Measurements from ENCODE around the gene VWA1. TPM values are rescaled to one million over a fixed set of nuclear protein-coding genes. Genes with fewer than 3 reads are reported as not detected.

VWA1 gene
- total RNA-seq, 2 experiments from 2014 or later, result not detected

GRCh38 chr1:1387098-1388077 lies 48.1 kb upstream of the VWA1 start:
- H4K20me1 ChIP-seq (ENCODE audit: insufficient read depth, low read length), result no peaks in the 10 kb centered on the region

GRCh38 chr1:1388078-1388472 lies 47.4 kb upstream of the VWA1 start:
- no TSS peak for BruUV-seq (replicated peaks)
- no peak overlapping the region for H3K4me3 ChIP-seq (ENCODE audit: low read depth, low read length, poor library complexity, severe bottlenecking)
- no peaks in the 10 kb centered on the region for H4K20me1 ChIP-seq (ENCODE audit: insufficient read depth, low read length)
- no peak for DNase-seq (ENCODE audit: low spot score)
- no peak overlapping the region for H3K4me2 ChIP-seq (ENCODE audit: low read length)
- H3K9me3 ChIP-seq (ENCODE audit: low read length), result no peaks in the 10 kb centered on the region
- peaks cover 91% of the 10 kb centered on the region for H3K36me3 ChIP-seq (ENCODE audit: insufficient read depth, low read length)
- no peaks in the 10 kb centered on the region for H3K4me1 ChIP-seq (ENCODE audit: insufficient read depth, low read length, poor library complexity, severe bottlenecking)
- POLR2A ChIA-PET, result interaction anchor here (0.6 kb wide), 1 partner anchor 10 kb away, joined by 4 read pairs; no protein-coding TSS in a partner anchor
- TF ChIP-seq CTCF (conservative IDR thresholded peaks at IDR 0.05; ENCODE audit: low read length) (no peak), EZH2phosphoT487 (IDR thresholded peaks at IDR 0.05; ENCODE audit: borderline replicate concordance, low read depth, low read length) (no peak)
- intact Hi-C loops (cut with micrococcal nuclease; ENCODE audit: unreplicated experiment), result no loop called here
- H3K9me2 ChIP-seq (ENCODE audit: insufficient read depth, low read length), result no peaks in the 10 kb centered on the region
- H2AFZ ChIP-seq (ENCODE audit: low read length), result no peak overlapping the region
- H3K27ac ChIP-seq (ENCODE audit: low read depth, low read length, poor library complexity, severe bottlenecking), result no peak overlapping the region
- CTCF ChIA-PET (ENCODE audit: unreplicated experiment), result no interaction called here
- H3K79me2 ChIP-seq (ENCODE audit: insufficient read depth, low read depth, low read length), result no peaks in the 10 kb centered on the region

More at GRCh38 chr1:1387098-1388077, 48.1 kb upstream of the VWA1 start:
- POLR2A ChIA-PET, result interaction anchor here (0.6 kb wide), 1 partner anchor 78 kb away, joined by 8 read pairs; no protein-coding TSS in a partner anchor
- no TSS peak for BruUV-seq (replicated peaks)
- no peaks in the 10 kb centered on the region for H3K9me2 ChIP-seq (ENCODE audit: insufficient read depth, low read length)
- no peaks in the 10 kb centered on the region for H3K4me1 ChIP-seq (ENCODE audit: insufficient read depth, low read length, poor library complexity, severe bottlenecking)
- TF ChIP-seq EZH2phosphoT487 (IDR thresholded peaks at IDR 0.05; ENCODE audit: borderline replicate concordance, low read depth, low read length) (no peak), CTCF (conservative IDR thresholded peaks at IDR 0.05; ENCODE audit: low read length) (no peak)
- intact Hi-C loops (cut with micrococcal nuclease; ENCODE audit: unreplicated experiment), result no loop called here
- CTCF ChIA-PET (ENCODE audit: unreplicated experiment), result no interaction called here
- no peak overlapping the region for H3K4me3 ChIP-seq (ENCODE audit: low read depth, low read length, poor library complexity, severe bottlenecking)
- H2AFZ ChIP-seq (ENCODE audit: low read length), result no peak overlapping the region
- no peaks in the 10 kb centered on the region for H3K9me3 ChIP-seq (ENCODE audit: low read length)
- peaks cover under 1% of the 10 kb centered on the region; the same call in 1 of the 2 replicates for H3K79me2 ChIP-seq (ENCODE audit: insufficient read depth, low read depth, low read length)
- no peak for DNase-seq (ENCODE audit: low spot score)
- peaks cover 84% of the 10 kb centered on the region for H3K36me3 ChIP-seq (ENCODE audit: insufficient read depth, low read length)
- no peak overlapping the region for H3K27ac ChIP-seq (ENCODE audit: low read depth, low read length, poor library complexity, severe bottlenecking)
- no peak overlapping the region for H3K4me2 ChIP-seq (ENCODE audit: low read length)

GRCh38 chr1:1390675-1391074 lies 44.8 kb upstream of the VWA1 start:
- intact Hi-C loops (cut with micrococcal nuclease; ENCODE audit: unreplicated experiment), result no loop called here
- Histone ChIP-seq H3K4me1 (ENCODE audit: insufficient read depth, low read length, poor library complexity, severe bottlenecking) (no peaks in the 10 kb centered on the region), H3K36me3 (ENCODE audit: insufficient read depth, low read length) (peaks cover 99% of the 10 kb centered on the region), H3K4me2 (ENCODE audit: low read length) (no peak overlapping the region), H3K9me3 (ENCODE audit: low read length) (no peaks in the 10 kb centered on the region), H3K4me3 (ENCODE audit: low read depth, low read length, poor library complexity, severe bottlenecking) (no peak overlapping the region), H3K9me2 (ENCODE audit: insufficient read depth, low read length) (no peaks in the 10 kb centered on the region), H3K79me2 (ENCODE audit: insufficient read depth, low read depth, low read length) (peaks cover 9% of the 10 kb centered on the region; the same call in 1 of the 2 replicates), H3K27ac (ENCODE audit: low read depth, low read length, poor library complexity, severe bottlenecking) (no peak overlapping the region), H2AFZ (ENCODE audit: low read length) (no peak overlapping the region), H4K20me1 (ENCODE audit: insufficient read depth, low read length) (no peaks in the 10 kb centered on the region)
- DNase-seq (ENCODE audit: low spot score), result no peak
- ChIA-PET CTCF (ENCODE audit: unreplicated experiment) (no interaction called here), POLR2A (interaction anchor here (0.8 kb wide), 1 partner anchor 25 kb away, joined by 3 read pairs; no protein-coding TSS in a partner anchor)
- BruUV-seq (replicated peaks), result no TSS peak
- no peak for TF ChIP-seq EZH2phosphoT487 (IDR thresholded peaks at IDR 0.05; ENCODE audit: borderline replicate concordance, low read depth, low read length)
- no peak for TF ChIP-seq CTCF (conservative IDR thresholded peaks at IDR 0.05; ENCODE audit: low read length)

Measured in OCI-LY7 (cell line).